Mucosa of descending colon (tissue), 3 donors: ENCODE results near the gene METTL24. TPM values are rescaled to one million over a fixed set of nuclear protein-coding genes. Genes with fewer than 3 reads are reported as not detected.
A peak's percentile ranks its signal among the peaks of the same experiment; 100 is the strongest.

ENCODE experiments used
- ATAC-seq: fragments of 200-7000 bp; cut with Tn5 transposase; one replicate; pipeline ENCODE4 v1.9.1; 2020; ENCODE audit warnings: mild to moderate bottlenecking, moderate library complexity
- DNase-seq, 3 donors: peaks; one replicate each; pipeline ENCODE4 v3.0.0-alpha.2; 2020
- H3K36me3 ChIP-seq: fragments of 200-600 bp; one replicate; pipeline ENCODE4 v1.8.0; 2021; ENCODE audit warnings: low read depth, mild to moderate bottlenecking
- H3K4me1 ChIP-seq: fragments of 200-600 bp; one replicate; pipeline ENCODE4 v1.8.0; 2021; ENCODE audit warnings: low read depth, mild to moderate bottlenecking
- H3K4me3 ChIP-seq: fragments of 200-600 bp; one replicate; pipeline ENCODE4 v1.8.0; 2021; ENCODE audit warnings: mild to moderate bottlenecking
- H3K9me3 ChIP-seq: fragments of 200-600 bp; one replicate; pipeline ENCODE4 v1.8.0; 2021; ENCODE audit warnings: mild to moderate bottlenecking
- CTCF ChIP-seq: fragments of 200-600 bp; IDR thresholded peaks from one replicate; pipeline ENCODE4 v1.8.0; 2022; ENCODE audit warnings: antibody characterized with exemption, mild to moderate bottlenecking
- intact Hi-C, 2 donors: fragments of 100-400 bp; cut with DNase I in 1 of 2; cut with micrococcal nuclease in 1 of 2; formaldehyde crosslinking; loops; one replicate each; pipeline versions ENCODE4 v1.11.0 to v1.11.1; 2022; cut with DNase I, micrococcal nuclease
- total RNA-seq, 3 donors: library from RNA; stranded (reverse); fragmentation: NEBNext Ultra II Directional in 2 of 3; extraction: Animal tissue kit (Norgen Biotek cat#: 25700) in 2 of 3; gene quantifications; one replicate each; pipeline versions ENCODE4 v1.2.1 to v1.2.4, GENCODE V29; 2021 to 2023
- donor health status: DM: no; HTN: no; CAD: no; lungs with moderate emphysema.
- donor health status: DM: no; HTN: no; CAD: no.
- donor health status: DM: no; HTN: yes; CAD: no.

The METTL24 gene
- total RNA-seq, 3 donors from 2014 or later, result 0.43 to 23.5 (median 1.2) TPM

- TF ChIP-seq CTCF, result no peak
- H3K4me1 ChIP-seq, result no peaks in the 10 kb centered on the region
- H3K9me3 ChIP-seq, result no peaks in the 10 kb centered on the region
- no peaks in the 10 kb centered on the region for H3K36me3 ChIP-seq
- no peak for ATAC-seq
- DNase-seq, result no peak
- intact Hi-C loops, result no loop called here
- H3K4me3 ChIP-seq, result no peak overlapping the region
Observed at GRCh38 chr6:110296241-110297025, 61.7 kb downstream of the METTL24 start.

- Histone ChIP-seq H3K9me3 (no peaks in the 10 kb centered on the region), H3K4me3 (no peak overlapping the region), H3K36me3 (no peaks in the 10 kb centered on the region), H3K4me1 (no peaks in the 10 kb centered on the region)
- ATAC-seq (no peak), DNase-seq (no peak)
- no peak for TF ChIP-seq CTCF
- intact Hi-C loops, result no loop called here
Observed at GRCh38 chr6:110295451-110296165, 62.5 kb downstream of the METTL24 start.

- peak; percentile 41 to 63 (median 43) for DNase-seq
- intact Hi-C loops, result no loop called here
- TF ChIP-seq CTCF, result no peak
- Histone ChIP-seq H3K36me3 (no peaks in the 10 kb centered on the region), H3K4me3 (no peak overlapping the region), H3K4me1 (peaks cover 13% of the 10 kb centered on the region), H3K9me3 (no peaks in the 10 kb centered on the region)
- ATAC-seq, result peak; percentile 90
Observed at GRCh38 chr6:110287462-110288341, 70.4 kb downstream of the METTL24 start.

- no peak overlapping the region for H3K4me3 ChIP-seq
- ATAC-seq (peak; percentile 88), DNase-seq (peak; percentile 46 to 65 (median 49))
- intact Hi-C loops, result no loop called here
- no peaks in the 10 kb centered on the region for H3K9me3 ChIP-seq
- peaks cover 13% of the 10 kb centered on the region for H3K4me1 ChIP-seq
- no peaks in the 10 kb centered on the region for H3K36me3 ChIP-seq
- no peak for TF ChIP-seq CTCF
Observed at GRCh38 chr6:110285306-110286060, 72.7 kb downstream of the METTL24 start.

GRCh38 chr6:110284855-110285254, 73.3 kb downstream of the METTL24 start:
- Histone ChIP-seq H3K4me1 (peaks cover 13% of the 10 kb centered on the region), H3K4me3 (no peak overlapping the region), H3K9me3 (no peaks in the 10 kb centered on the region), H3K36me3 (no peaks in the 10 kb centered on the region)
- DNase-seq (no peak), ATAC-seq (no peak)
- TF ChIP-seq CTCF, result no peak
- intact Hi-C loops, result no loop called here
